GM10266 (cell line): ENCODE data around the gene FAM193B.
A peak's percentile ranks its signal among the peaks of the same experiment; 100 is the strongest.

Experiments used
- DNase-seq: peaks from one replicate; pipeline ENCODE4 v3.0.0; 2012; ENCODE audit errors: extremely low spot score
- TF ChIP-seq, protein P1 (sequence below): IDR thresholded peaks from 2 replicates; pipeline ENCODE4 v1.5.1; 2012; ENCODE audit warnings: mild to moderate bottlenecking, low read depth; ENCODE audit not compliant: control insufficient read depth, insufficient read depth; ENCODE audit errors: missing control alignments

Gene FAM193B

DNA sequence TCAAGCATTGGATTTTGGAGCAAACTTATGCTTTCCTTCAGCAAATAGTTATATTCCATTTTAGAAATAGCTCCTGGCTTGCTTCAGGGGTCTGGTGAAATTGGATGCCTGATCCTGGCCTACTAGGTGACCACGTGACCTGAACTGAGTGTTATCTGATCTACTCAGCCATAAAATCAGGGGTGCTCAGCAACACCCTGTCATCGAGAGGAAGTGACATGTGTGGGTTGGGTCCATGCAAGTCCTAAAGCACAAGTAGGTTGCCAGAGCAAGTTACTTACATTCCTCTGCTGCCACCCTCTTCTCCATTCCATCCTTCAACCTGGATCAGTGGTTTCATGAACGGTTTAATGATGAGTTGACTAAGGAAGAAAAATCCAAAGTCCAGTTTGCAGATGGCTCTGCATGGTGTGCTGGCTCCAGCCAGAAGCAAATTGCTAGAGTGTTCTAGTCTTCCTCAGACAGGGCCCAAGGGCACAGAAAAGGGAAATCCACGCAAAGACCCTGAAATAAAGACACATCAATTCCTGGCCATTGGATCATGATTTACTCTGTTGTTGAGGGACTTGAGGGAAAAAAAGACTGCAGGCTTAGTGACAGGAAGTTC lies 2.8 kb upstream of the FAM193B start:
- no peak for DNase-seq
- TF ChIP-seq, protein P1, sequence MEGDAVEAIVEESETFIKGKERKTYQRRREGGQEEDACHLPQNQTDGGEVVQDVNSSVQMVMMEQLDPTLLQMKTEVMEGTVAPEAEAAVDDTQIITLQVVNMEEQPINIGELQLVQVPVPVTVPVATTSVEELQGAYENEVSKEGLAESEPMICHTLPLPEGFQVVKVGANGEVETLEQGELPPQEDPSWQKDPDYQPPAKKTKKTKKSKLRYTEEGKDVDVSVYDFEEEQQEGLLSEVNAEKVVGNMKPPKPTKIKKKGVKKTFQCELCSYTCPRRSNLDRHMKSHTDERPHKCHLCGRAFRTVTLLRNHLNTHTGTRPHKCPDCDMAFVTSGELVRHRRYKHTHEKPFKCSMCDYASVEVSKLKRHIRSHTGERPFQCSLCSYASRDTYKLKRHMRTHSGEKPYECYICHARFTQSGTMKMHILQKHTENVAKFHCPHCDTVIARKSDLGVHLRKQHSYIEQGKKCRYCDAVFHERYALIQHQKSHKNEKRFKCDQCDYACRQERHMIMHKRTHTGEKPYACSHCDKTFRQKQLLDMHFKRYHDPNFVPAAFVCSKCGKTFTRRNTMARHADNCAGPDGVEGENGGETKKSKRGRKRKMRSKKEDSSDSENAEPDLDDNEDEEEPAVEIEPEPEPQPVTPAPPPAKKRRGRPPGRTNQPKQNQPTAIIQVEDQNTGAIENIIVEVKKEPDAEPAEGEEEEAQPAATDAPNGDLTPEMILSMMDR = no peak

DNA sequence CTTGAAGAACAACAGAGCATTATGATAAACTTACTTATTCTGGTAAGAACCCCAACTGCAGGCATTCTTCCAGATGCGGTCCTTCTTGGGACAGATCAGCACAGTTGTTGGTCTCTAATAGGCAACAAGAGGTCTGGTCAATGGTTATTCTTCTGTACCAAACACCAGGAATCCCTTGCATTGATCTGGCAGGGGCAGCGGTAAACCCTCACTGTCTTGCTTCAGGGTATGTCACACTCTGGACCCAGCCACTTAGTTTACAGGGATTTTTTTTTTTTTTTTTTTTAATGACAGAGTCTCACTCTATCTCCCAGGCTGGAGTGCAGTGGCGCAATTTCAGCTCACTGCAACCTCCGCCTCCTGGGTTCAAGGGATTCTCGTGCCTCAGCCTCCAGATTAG lies 1.3 kb upstream of the FAM193B start:
- DNase-seq = no peak
- TF ChIP-seq, protein P1 = no peak

DNA sequence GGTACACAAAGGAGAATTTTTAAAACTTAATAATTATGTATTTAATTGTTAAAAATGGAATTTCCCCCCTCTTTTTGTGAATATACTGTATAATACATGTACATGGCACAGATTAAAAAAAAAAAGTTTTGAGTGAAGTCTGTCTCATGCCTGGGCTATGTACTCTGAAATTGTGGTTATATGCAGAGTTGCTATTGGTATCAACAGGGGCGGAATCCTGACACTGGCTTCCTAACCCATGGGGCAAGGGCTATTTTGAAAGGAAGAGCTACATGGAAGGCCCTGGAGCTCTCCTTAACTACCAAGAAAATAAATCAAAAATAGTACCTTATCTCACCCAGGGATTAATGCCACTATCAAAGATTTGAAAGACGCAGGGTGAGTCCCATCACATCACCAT lies 865 bp upstream of the FAM193B start:
- TF ChIP-seq, protein P1 = no peak
- no peak for DNase-seq

DNA sequence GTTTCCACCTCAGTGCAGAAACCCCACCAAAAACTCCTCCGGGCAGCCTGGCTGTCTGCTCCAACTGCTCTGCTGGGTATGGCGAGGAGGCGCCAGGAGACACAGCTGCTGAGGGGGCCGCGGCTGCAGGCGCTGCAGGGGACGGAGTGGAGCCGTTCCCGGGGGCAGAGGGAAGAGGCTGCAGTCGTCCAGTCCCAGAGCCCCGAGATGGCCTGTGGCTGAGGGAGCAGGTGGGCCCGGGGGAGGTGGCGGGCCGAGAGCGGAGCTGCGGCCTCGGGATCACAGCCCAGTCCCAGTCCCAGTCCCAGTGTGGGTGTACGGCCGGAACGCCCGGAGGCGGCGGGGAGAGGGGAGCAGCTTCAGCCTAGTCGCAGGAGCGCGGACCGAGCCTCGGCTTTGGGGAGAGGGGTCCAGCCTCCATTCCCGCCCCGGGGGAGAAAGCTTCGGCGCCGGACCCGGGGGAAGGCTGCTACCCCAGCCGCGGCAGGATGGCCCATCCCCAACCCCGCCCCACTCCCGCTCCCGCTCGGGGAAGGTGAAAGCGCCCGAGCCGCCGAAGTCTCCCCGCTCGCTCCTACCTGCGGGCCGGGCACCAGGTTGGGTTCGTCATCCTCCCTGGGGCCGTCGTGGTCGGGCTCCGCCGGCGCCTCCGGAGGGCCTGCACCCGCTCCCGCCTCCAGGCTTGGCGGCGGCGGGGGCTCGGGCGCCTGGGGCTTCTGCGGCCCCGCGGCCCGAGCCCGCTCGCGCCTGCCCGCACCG lies 513 bp downstream of the FAM193B start:
- TF ChIP-seq, protein P1 = no peak
- peak; percentile 76 for DNase-seq

DNA sequence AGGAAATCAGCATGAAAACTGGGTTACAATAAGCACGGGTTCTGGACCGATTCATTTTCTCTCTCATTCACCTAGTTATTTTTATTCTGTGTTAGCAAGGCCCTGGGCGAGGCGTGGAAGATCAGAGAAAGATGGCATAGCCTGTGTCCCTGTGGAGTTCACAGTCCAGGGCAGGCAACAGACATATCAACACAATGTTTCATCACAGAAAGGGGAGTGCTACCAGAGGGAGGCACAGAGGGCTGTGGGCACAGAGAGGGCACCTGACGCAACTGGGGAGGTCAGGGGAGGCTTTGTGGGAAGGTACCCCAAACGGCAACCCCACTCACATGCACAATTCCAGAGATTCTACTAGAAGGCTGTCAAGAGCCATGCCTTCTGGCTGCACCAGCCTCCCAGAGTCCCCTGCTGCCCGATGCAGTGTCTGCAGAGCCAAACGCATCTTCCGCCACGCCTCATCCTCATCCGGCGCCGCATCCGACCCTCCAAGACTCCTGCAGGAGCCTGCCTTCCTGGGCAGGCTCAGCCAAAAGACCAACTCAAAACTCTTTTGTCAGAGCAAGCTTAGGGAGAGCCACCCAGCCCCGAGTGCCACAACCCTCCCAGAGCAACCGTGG lies 1.4 kb downstream of the FAM193B start:
- TF ChIP-seq, protein P1 = no peak
- DNase-seq = no peak

DNA sequence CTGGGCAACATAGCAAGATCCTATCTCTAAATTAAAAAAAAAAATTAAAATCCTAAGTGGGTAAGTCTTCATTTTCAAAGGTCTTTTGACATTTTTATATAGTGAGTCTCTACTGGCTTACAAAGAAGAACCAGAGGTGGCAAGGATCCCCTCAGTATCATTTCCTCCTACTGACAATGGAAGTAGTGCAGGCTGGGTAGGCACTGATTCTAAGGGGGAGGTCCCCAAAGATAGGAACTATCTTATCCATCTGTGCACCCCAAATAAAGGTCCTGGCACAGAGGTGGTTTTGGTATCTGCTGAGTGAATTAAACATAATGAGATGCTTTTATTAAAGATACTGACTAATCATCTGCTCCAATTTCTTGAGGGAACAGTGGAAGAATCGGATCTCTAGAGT lies 4.2 kb downstream of the FAM193B start:
- TF ChIP-seq, protein P1 = no peak
- DNase-seq = no peak

DNA sequence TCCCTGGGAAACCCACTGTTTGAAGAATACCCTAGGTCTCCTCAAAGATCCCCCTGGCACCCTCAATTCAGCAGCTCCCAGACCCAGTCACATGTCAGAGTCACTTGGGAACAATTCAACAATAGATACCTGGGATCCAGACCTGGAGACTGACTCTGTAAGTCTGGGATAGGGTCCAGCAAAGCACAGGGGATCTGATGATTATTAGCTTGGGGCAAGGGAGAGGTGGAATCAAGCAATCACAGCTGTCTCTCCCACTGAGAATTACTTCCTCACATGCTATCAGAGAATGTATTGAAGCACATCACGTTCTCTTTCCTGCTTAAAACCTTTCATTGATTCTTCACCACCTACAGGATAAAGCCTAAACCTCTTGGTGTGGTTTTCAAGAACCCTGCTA lies 5.9 kb downstream of the FAM193B start:
- TF ChIP-seq, protein P1 = no peak

More for the DNA sequence above, 5.9 kb downstream of the FAM193B start:
- DNase-seq = no peak
